ELR (cell line): ENCODE measurements around the gene TRERF1.
"Not testable (repeated sequence)": the region's sequence is repeated elsewhere in the genome, so short reads cannot be mapped to it uniquely, and the experiment has no call there.

Experiments used
- DNase-seq: peaks from one replicate; pipeline ENCODE4 v3.0.0-alpha.2; 2015; ENCODE audit warnings: low read depth

TRERF1 gene

DNA sequence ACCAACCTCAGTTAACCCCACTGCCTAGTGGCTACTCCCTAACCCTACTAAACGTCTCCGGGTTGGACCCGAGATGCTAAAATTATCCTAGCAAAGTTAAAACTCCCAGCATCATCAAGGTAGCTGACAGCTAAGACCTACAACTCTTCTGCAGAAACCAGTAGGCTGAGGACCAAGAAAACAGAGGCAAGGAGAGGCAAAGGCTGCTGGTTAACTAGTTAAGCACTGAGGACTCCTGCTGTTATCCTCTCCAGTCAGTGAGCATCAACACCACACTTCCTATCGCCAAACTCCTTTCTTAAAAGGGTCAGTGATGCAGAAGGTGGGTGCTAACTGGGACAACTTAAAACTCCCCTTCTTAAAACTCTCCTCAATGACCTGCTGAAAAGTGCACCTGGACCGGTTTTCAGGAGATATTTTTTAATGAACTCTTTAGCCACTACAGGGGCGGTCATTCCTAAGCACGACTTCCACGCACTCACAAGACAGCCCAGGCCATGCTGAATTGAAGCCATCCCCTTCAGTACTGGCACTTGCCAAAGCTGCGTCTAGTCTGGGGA lies 1.7 kb downstream of the TRERF1 start:
- DNase-seq, result peak; percentile 48

DNA sequence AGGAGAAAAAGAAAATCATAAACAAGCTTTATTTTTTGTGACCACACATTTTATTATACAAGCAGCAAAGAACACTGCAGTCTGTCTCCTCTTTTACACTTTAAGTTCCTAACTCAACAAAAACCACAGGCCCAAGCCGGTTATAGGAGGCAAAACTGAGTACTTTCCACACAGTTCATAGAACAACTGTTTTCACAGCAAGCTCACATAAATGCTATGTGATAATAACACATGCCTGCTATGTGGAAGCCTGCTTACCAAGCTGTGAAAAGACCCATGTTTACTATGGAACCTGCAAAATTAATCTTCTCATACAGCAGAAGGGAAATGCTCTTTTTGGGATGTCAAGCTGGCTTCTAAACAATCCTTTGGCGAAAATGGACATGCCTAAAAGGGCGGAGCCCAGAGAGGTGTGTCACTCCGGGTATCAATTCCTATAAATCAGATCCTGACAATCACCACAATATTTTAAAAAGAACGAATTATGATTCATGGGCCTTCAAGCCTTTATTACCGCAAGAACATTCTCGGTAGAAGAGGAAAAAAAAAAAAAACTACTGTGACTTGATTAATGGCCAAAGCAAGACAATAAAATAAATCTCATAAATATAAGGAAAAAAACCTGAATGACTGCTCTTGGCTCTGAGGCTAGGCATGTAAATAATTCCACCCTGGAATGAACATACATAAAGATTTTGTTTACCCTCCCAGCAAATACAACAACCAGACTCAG lies 2.6 kb downstream of the TRERF1 start:
- DNase-seq, result peak; percentile 48

DNA sequence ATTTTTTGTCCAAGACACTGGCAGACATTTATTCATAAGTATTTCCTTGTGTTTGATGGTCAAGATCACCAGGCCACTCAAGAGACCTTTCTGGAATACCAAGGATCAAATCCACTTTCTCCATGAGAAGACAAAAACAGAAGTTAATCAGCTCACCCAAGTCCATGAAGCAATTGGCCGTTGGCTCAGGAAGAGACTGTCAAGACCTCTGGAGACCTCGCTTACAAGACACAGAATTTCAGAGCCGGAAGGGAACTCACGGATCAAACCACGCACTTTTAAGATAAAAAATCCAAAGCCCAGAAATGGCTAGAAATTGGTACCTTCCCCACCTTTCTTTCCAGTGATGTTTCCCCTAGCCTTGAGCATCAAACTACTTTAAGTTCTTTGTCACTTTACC lies 3.3 kb downstream of the TRERF1 start:
- no peak for DNase-seq

DNA sequence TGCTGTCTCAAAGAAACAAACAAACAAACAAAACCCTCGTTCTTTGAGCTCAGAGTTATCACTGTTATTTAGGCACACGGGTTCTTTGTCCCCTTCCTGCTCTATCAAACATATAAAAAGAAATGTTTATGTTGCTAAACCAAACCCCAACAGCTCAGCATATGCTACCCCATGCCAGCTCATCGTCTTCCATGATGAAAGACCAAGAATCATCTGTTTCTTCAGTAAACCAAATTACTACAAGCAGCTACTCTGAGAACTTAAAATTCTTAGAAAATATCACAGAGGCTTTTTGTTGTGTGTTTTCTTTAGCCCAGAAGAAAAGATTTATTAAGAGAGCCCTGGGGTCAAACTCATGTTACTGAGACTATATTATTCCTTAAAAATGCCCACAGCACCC lies 4.7 kb downstream of the TRERF1 start:
- no peak for DNase-seq

DNA sequence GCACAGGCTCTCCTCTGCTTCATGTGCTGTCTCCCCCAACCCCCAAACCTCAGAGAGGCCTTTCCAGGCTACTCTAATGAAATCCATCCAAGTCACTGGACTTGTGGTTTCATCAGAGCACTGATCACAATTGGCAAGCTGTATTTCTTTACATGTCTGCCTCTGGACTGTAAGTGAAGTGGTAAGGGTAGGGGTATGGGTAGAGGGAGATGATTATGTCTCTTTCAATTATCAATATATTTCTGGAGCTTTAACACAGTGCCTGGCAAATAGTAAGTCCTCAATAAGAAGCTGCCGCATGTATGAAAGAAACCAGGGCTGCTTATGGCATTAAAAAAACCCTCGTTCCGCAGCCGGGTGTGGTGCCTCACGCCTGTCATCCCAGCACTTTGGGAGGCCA lies 5.4 kb downstream of the TRERF1 start:
- DNase-seq, result no peak

DNA sequence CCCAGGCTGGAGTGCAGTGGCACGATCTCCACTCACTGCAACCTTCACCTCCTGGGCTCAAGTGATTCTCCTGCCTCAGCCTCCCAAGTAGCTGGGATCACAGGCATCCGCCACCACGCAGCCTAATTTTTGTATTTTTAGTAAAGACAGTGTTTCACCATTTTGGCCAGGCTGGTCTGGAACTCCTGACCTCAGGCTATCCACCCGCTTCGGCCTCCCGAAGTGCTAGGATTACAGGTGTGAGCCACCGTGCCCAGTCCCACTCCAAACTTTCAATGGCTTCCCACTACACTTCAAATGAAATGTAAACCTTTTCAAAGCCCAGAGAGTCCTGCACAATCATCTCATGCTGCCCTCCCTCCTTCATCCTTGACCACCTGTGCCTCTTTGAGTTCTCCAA lies 5.8 kb downstream of the TRERF1 start:
- DNase-seq, result not testable (repeated sequence)

DNA sequence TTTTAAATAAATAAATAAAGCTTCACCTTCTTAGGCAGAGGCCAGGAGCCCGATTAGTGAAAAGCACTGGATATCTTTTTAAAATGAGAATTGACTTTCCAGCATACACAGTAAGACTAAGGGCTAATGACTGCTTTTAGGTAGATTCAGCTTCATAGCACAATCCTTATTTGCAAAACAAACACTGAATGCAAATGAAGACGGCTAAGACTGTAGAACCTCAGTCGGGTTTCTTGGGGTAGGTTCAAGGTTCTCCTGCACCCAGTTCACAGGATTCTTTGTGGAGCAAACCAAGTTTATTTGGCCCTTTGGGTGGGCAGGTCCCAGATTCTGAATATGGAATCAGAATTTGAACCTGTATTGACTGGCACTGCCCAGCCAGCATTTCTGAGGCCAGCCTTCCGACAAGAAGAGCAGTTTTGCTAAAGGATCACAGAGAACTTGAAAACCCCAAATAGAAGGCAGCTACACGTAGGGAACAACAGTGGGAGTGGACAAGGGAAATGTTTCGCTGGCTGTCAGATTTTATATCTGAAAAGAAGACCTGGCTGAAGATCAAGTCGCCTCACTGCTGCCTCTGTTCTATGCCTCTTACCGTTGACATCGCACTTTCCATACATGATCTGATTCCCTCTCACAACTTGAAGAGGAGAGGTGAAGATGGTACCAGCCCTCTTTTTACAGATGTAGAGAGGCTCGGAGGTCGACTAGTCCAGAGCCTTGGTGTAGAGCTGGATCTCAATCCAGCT lies 8.2 kb downstream of the TRERF1 start:
- DNase-seq, result no peak

DNA sequence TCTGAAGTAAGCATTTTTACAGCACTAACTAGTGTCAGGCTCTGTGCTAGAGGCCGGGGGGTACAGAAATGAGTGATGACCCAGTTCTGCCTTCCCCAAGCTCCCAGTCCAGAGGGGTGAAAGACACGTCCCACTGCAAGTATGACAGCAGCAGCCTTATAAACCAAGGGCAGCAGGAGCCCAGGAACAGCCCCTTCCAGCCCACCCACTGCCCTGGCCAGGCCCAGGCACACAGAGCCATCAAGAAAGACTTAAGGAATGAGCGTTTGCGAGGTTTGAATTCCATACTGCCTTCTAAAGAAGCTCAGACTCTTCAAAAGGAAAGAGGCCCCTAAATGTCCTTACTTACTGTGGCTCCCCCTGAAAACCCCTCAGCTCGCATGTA lies 10.0 kb downstream of the TRERF1 start:
- DNase-seq, result no peak

DNA sequence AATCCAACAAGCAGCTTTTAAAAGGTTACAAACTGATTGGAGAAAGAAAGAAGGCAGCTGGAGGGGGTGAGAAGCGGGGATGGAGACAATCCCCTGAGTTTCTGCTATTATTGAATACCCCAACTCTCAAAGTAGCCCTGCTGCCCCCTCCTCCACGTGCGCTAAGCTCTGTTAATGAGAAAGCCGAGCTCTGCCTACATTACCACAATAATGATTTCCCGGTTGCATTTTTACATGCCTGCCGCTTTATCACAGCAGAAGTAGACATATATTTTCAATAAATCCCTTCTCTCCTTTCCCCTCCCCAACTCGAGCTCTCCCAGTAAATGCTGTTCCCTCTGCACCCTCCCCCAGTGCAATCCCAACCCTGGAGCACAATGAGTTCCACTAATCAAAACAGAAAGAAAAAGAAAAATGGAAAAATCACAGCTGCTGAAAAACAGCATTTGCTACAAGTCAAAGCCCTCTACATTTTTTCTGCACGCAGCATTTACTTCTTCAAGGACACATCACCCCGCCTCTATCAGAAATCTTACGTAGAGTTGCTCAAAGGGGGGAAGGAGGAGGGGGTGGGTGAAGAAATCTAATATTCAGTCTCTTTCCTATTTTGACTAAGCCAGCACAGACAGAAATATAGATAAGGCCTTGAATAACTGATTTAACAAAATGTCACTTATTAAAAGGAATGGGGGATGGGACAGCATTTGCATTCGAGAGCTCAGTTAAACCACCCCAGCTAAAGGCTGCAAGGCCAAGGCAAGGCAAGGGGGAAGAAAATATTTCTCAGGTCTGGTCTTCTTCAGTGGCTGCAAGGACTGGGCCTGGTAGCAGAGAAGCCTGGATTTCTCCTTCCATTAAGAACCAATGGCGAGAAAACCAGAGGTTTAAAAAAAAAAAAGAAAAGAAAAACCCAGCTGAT lies 10.7 kb downstream of the TRERF1 start:
- DNase-seq, result no peak

DNA sequence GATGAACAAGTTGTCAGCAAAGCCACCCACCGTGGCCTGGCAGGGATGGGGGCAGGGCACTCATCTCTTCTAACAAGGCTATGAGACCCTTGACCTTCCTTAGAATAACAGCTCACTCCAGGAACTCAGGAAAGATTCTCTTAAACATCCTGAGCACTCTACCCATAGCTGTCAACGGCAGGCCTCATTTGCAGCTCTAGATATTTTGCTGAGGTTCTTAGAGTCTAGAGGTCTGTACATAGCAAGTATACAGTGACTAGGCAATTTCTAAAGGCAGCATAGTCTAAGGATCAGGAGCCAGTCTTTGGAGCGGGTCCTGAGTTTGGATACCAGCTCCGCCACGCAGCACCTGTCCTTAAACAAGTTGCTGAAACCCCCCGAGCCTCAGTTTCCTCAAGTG lies 11.7 kb downstream of the TRERF1 start:
- DNase-seq, result no peak

DNA sequence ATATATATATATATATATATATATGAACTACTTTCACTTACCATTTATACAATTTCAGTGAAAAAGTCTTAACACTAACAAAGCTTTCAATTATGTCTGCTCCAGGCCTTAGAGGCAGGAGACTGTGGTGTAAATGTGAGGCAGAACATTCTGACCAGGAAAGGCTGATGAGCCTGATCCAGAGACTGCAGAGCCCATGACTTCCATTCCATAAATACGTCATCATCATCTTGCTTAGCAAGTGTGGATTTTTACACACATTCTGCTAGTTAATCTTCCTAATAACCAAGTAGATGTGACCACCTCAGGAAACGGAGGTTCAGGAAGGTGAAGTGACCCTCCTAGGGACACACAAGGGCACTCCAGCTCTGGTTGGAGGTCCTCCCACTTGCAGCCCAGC lies 14.9 kb downstream of the TRERF1 start:
- no peak for DNase-seq

DNA sequence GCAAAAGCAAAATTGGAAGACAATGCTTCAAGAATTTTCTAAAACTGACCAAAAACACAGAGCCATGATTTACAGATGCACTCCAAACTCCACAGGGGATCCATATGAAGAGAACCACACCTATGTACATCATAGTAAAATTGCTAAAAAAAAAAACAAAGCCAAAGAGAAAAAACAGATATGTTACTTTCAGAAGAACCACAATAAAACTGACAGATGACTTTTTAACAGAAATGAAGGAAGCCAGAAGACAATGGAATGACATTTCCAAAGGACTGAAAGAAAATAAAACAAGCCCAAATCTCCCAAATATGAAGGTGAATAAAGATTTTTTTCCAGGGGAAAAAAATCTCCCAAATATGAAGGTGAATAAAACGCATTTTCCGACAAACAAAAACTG lies 17.5 kb downstream of the TRERF1 start:
- no peak for DNase-seq

DNA sequence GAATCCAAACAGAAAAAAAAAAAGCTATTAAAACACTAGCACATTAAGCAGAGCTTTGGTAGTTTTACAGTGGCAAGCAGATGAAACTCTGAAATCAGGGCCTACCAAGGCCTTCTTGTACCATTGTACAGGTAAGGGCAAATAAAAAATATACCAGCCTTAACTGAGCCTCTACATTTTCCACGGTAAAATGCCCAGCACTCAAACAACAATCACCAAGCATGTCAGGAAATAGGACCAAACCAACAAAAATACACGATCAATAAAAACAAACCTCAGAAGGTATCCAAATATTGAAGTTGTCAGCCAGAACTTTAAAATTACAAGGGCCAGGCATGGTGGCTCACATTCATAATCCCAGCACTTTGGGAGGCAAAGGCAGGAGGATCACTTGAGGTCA lies 18.3 kb downstream of the TRERF1 start:
- DNase-seq, result no peak

DNA sequence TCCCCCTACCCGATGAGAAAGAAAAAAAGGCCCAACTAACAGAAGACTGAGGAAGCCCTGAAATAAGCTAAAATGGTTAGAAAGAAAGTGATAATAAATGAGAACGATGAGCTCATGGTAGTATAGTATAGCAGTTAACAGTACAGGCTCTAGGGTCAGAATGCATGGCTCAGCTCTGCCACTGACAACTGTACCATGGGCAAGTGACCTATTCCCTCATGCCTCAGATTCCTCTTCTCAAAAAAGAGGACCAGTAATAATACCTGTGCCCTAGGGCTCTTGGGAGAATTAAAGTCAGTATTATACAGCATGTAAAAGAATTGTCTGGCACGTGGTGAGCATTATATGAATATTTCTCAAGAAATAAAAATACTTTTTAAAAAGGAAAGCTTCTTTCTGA lies 19.8 kb downstream of the TRERF1 start:
- no peak for DNase-seq

DNA sequence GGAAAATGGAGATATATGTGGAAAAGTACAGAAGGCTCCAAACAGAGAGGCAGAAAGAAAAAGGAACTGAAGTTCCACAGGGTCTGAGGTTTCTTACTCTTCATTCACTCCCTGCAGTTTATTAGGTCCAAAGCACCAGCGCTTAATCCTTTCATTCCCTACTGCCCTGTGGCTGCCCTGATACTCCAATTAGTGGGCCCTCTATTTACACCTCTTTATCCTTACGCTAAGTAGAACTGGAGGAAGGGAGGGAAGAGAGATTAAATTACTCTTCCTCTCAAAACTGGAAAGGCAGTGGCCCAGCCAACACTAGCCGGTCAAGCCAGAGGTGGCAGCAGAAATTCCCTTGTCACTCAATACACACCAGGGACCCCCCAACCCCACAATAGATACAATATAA lies 20.4 kb downstream of the TRERF1 start:
- no peak for DNase-seq

DNA sequence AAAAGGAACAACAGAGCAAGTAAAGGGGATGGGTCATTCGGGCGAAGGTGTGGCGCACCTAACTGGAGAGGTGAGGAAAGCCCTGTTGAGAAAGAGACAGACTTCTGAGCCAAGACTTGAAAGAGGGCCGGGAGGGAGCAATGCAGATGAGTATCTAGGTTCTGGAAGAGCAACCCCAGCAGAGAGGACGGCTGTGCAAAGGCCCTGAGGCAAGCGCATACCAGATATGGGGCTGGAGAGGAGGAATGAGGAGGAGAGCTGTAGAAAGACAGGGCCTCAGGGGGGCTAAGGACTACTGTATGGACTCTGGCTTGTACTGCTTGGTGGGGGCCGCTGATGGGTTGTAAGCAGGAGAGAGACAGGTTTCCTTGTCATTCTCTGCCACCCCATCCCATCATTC lies 21.9 kb downstream of the TRERF1 start:
- no peak for DNase-seq

DNA sequence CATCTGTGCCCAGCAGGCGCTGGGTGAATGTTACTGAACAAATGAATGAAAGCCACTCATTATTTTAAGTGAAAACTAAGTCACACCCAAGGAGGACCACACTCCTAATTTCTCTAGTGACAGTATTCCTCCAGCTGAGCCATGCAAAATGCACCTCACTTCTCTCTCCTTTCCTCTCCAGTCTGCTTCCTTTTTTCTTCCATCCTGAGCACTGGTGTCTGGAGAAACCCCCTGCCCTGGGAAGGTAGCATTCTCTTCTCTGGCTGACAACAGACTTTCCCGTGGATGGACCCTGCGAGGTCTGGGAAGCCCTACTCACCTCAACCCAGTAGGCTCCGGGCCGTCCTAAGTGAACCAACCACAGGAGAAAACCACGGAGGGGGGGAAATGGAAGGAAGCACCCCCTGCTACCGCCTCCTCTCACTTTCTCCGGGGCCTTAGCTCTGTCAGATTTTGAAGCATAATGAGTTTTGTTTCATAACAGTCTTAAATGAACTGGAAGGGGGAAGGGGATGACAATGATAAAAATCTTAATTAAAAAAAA lies 22.6 kb downstream of the TRERF1 start:
- DNase-seq, result no peak

DNA sequence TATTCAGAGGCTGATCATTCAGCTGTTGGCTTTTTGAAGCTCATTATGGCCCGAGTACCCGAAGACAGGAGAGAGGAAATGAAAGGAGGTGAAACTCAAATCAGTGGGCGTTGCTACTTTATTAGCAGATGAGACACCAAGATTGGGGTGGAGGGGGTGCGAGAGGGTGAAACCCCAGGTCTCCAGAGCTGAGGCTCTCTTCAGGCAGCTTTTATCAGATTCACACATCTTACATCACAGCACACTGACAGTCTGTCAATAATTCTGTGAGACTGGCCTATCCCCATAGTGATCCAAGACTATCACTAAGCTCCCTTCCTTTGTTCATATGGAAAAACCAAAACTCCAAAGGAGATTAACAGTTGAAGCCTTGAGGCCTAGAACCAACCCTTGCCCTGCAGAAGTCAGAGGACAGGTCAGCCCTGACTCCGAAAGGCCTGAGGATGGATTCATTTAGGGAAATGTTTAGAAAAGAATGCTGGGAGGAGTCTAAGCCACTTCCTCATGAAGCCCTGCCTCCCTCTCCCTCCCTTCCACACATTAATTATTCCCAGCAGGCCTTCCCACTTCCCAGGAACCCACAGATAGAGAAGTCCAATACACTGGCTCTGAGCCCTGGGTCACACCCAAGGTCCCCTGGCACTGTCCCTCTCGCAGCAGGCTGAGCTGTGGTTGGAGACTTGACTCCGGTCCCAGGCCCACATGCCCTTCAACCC lies 23.2 kb downstream of the TRERF1 start:
- no peak for DNase-seq

DNA sequence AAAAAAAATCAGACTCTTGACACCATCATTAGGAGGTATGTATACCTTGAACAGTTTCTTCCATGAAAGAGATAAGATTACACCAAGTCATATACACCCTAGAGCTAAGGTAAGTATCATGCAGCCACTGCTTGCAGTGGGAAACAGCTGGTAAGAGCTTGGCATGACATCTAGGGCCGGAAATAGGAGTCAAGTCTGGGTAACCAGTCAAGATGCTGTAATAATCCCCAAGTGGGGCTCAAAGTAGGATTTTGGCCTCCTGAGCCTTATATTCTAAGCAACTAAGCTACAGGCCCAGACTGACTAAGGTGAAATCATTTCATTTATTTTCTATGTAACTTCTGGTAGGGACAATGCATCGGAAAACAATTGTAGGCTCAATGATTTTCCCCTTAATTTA lies 23.9 kb downstream of the TRERF1 start:
- no peak for DNase-seq

DNA sequence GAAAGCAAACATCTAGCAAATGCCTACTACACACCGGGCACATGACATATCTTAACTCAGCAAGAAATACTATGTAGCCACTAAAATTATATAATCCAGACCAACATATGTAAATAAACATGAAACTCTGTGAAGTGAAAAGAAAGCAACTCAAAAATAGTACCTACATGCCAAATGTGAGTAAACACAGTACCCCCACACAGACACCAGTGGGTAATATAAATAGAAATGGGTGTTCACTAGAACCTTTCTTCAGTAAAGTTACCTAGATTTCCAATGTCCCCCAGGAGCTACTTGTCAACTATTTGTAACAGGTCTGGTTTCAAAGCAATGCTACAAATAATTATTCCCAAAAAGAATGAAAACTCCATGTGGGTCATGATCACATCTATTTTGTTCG lies 25.5 kb downstream of the TRERF1 start:
- no peak for DNase-seq

DNA sequence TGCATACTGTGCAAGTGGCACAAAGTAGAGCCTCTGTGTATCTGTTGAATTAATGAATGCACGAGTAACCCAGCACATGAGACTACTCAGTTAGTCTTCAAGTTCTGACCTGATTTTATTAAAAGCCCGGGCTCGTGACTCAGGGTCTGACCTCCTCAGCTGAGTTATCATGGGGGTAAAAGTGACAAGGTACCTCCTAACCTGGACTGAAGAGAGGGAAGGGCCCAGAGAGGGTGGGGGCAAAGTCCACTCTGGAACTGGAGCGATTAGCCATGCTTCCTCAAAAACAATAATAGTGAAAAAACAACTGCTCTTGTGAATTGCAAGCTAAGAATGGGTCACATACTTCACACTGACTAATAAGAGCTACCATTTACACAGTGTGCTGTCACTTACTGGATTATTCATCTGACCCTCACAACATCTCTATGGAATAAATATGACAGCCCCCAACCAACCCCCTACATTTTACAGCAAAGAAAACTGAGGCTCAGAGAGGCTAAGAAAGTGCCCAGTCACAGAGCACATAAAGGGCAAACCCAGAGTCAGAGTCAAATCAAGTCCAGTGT lies 26.7 kb downstream of the TRERF1 start:
- no peak for DNase-seq
